Fibroblast of skin of left quadriceps (primary cell): Measurements from ENCODE around the gene NCOR1.
A peak's percentile ranks its signal among the peaks of the same experiment; 100 is the strongest.
"Not testable (repeated sequence)": the region's sequence is repeated elsewhere in the genome, so short reads cannot be mapped to it uniquely, and the experiment has no call there.

Source experiments
- DNase-seq, 2 experiments: peaks; one replicate each; pipeline ENCODE4 v3.0.0-alpha.2; 2013; ENCODE audit warnings: low read depth in 2 of 2

The NCOR1 gene

GRCh38 chr17:16086957-16087356, 128.4 kb downstream of the NCOR1 start:
- DNase-seq, result no peak

- peak; percentile 32 to 36 for DNase-seq
Measured at GRCh38 chr17:16085066-16085699, 130.2 kb downstream of the NCOR1 start.

- DNase-seq, result no peak
Measured at GRCh38 chr17:16083223-16083622, 132.1 kb downstream of the NCOR1 start.

GRCh38 chr17:16081507-16082087, 133.7 kb downstream of the NCOR1 start:
- DNase-seq, result no peak

- DNase-seq, result no peak
Measured at GRCh38 chr17:16080366-16080765, 135.0 kb downstream of the NCOR1 start.

GRCh38 chr17:16075949-16076348, 139.4 kb downstream of the NCOR1 start:
- DNase-seq, result no peak

- DNase-seq, result no peak
Measured at GRCh38 chr17:16074423-16074822, 140.9 kb downstream of the NCOR1 start.

- no peak for DNase-seq
Measured at GRCh38 chr17:16073845-16074244, 141.5 kb downstream of the NCOR1 start.

GRCh38 chr17:16072031-16072430, 143.3 kb downstream of the NCOR1 start:
- DNase-seq, result no peak

GRCh38 chr17:16068323-16068722, 147.0 kb downstream of the NCOR1 start:
- DNase-seq, result no peak

- no peak for DNase-seq
Measured at GRCh38 chr17:16066125-16066524, 149.2 kb downstream of the NCOR1 start.

- no peak for DNase-seq
Measured at GRCh38 chr17:16061631-16062030, 153.7 kb downstream of the NCOR1 start.

GRCh38 chr17:16055139-16055538, 160.2 kb downstream of the NCOR1 start:
- DNase-seq, result not testable (repeated sequence)

GRCh38 chr17:16052486-16052885, 162.8 kb downstream of the NCOR1 start:
- peak in 1 of 2 experiments; percentile 31 for DNase-seq

GRCh38 chr17:16050844-16051243, 164.5 kb downstream of the NCOR1 start:
- DNase-seq, result no peak

- DNase-seq, result no peak
Measured at GRCh38 chr17:16048811-16049449, 166.4 kb downstream of the NCOR1 start.

GRCh38 chr17:16046966-16047365, 168.4 kb downstream of the NCOR1 start:
- DNase-seq, result no peak

- no peak for DNase-seq
Measured at GRCh38 chr17:16044487-16044886, 170.8 kb downstream of the NCOR1 start.

- DNase-seq, result peak; percentile 17 to 22
Measured at GRCh38 chr17:16040710-16041251, 174.6 kb downstream of the NCOR1 start.

GRCh38 chr17:16037636-16038035, 177.7 kb downstream of the NCOR1 start:
- DNase-seq, result no peak

GRCh38 chr17:16036261-16036660, 179.1 kb downstream of the NCOR1 start:
- no peak for DNase-seq

GRCh38 chr17:16033729-16034349, 181.5 kb downstream of the NCOR1 start:
- no peak for DNase-seq
